Loucy (cell line): ENCODE measurements around the gene ZNF91.
"Not testable (repeated sequence)": the region's sequence is repeated elsewhere in the genome, so short reads cannot be mapped to it uniquely, and the experiment has no call there.

ENCODE experiments used
- H2AFZ ChIP-seq: fragments of 200-600 bp; sonication (generic); 2 replicates; pipeline ENCODE4 v1.6.0; 2016; ENCODE audit warnings: antibody characterized with exemption, mild to moderate bottlenecking, low read length, moderate library complexity
- H3F3A ChIP-seq: fragments of 200-600 bp; 2 replicates; pipeline ENCODE4 v1.6.0; 2016; ENCODE audit warnings: antibody characterized with exemption, low read depth, mild to moderate bottlenecking
- H3K27me3 ChIP-seq: fragments of 200-600 bp; sonication (generic); 2 replicates; pipeline ENCODE4 v1.6.1; 2014; ENCODE audit warnings: low read length, mild to moderate bottlenecking; ENCODE audit not compliant: insufficient read depth, poor library complexity, severe bottlenecking
- H3K36me3 ChIP-seq: fragments of 200-600 bp; sonication (generic); 2 replicates; pipeline ENCODE4 v1.6.1; 2016; ENCODE audit warnings: low read length; ENCODE audit not compliant: insufficient read depth
- H3K4me1 ChIP-seq: fragments of 200-600 bp; sonication (generic); 2 replicates; pipeline ENCODE4 v1.5.1; 2014; ENCODE audit warnings: low read length, mild to moderate bottlenecking; ENCODE audit not compliant: insufficient read depth, poor library complexity, severe bottlenecking
- H3K4me2 ChIP-seq: fragments of 200-600 bp; sonication (generic); 2 replicates; pipeline ENCODE4 v1.6.0; 2014; ENCODE audit warnings: antibody characterized with exemption, low read length, low read depth, mild to moderate bottlenecking; ENCODE audit not compliant: poor library complexity, severe bottlenecking
- H3K4me3 ChIP-seq: fragments of 200-600 bp; sonication (generic); 2 replicates; pipeline ENCODE4 v1.5.1; 2014; ENCODE audit warnings: low read length, mild to moderate bottlenecking, mixed read lengths; ENCODE audit not compliant: poor library complexity, severe bottlenecking
- H3K79me2 ChIP-seq: fragments of 200-600 bp; sonication (generic); 2 replicates; pipeline ENCODE4 v1.6.1; 2014; ENCODE audit warnings: low read length; ENCODE audit not compliant: insufficient read depth
- H3K9ac ChIP-seq: fragments of 200-600 bp; sonication (generic); 2 replicates; pipeline ENCODE4 v1.6.0; 2014; ENCODE audit warnings: mild to moderate bottlenecking, low read depth, low read length, moderate library complexity; ENCODE audit not compliant: poor library complexity, severe bottlenecking
- H3K9me2 ChIP-seq: fragments of 200-600 bp; sonication (generic); replicated peaks from 2 replicates; pipeline ENCODE4 v1.6.1; 2016; ENCODE audit warnings: low read depth, low read length, mixed read lengths
- H3K9me3 ChIP-seq: fragments of 200-600 bp; sonication (generic); 2 replicates; pipeline ENCODE4 v1.6.1; 2014; ENCODE audit warnings: mild to moderate bottlenecking, antibody characterized with exemption, low read length, low read depth; ENCODE audit not compliant: insufficient read depth
- H4K20me1 ChIP-seq: fragments of 200-600 bp; sonication (generic); 2 replicates; pipeline ENCODE4 v1.6.0; 2014; ENCODE audit warnings: antibody characterized with exemption, low read length, mild to moderate bottlenecking; ENCODE audit not compliant: insufficient read depth, poor library complexity, severe bottlenecking
- EZH2phosphoT487 ChIP-seq: fragments of 200-600 bp; IDR thresholded peaks from 2 replicates; pipeline ENCODE4 v1.6.1; 2018; ENCODE audit warnings: antibody characterized with exemption, mild to moderate bottlenecking, moderate library complexity, borderline replicate concordance
- TF ChIP-seq, protein P1 (sequence below): fragments of 200-600 bp; sonication (generic); conservative IDR thresholded peaks from 2 replicates; pipeline ENCODE4 v1.5.1; 2014; ENCODE audit warnings: mild to moderate bottlenecking, antibody characterized with exemption, low read length

ZNF91 gene

GRCh38 chr19:23304238-23304637, 91.0 kb downstream of the ZNF91 start:
- H3K4me3 ChIP-seq: no peak overlapping the region
- peaks cover 14% of the 10 kb centered on the region; the same call in 1 of the 2 replicates for H3K9me3 ChIP-seq
- no peak overlapping the region for H3K9ac ChIP-seq
- no peak overlapping the region for H2AFZ ChIP-seq
- H3K79me2 ChIP-seq: no peaks in the 10 kb centered on the region
- no peaks in the 10 kb centered on the region for H4K20me1 ChIP-seq
- H3K4me2 ChIP-seq: no peak overlapping the region
- H3K4me1 ChIP-seq: no peaks in the 10 kb centered on the region
- TF ChIP-seq, protein P1, sequence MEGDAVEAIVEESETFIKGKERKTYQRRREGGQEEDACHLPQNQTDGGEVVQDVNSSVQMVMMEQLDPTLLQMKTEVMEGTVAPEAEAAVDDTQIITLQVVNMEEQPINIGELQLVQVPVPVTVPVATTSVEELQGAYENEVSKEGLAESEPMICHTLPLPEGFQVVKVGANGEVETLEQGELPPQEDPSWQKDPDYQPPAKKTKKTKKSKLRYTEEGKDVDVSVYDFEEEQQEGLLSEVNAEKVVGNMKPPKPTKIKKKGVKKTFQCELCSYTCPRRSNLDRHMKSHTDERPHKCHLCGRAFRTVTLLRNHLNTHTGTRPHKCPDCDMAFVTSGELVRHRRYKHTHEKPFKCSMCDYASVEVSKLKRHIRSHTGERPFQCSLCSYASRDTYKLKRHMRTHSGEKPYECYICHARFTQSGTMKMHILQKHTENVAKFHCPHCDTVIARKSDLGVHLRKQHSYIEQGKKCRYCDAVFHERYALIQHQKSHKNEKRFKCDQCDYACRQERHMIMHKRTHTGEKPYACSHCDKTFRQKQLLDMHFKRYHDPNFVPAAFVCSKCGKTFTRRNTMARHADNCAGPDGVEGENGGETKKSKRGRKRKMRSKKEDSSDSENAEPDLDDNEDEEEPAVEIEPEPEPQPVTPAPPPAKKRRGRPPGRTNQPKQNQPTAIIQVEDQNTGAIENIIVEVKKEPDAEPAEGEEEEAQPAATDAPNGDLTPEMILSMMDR: no peak
- TF ChIP-seq EZH2phosphoT487: no peak
- H3K27me3 ChIP-seq: no peaks in the 10 kb centered on the region
- H3K9me2 ChIP-seq: no peaks in the 10 kb centered on the region
- H3F3A ChIP-seq: no peaks in the 10 kb centered on the region
- no peaks in the 10 kb centered on the region for H3K36me3 ChIP-seq

GRCh38 chr19:23294141-23294540, 101.1 kb downstream of the ZNF91 start:
- Histone ChIP-seq H3K4me1 (no peaks in the 10 kb centered on the region), H3K9me3 (no peaks in the 10 kb centered on the region)

GRCh38 chr19:23289966-23290365, 105.3 kb downstream of the ZNF91 start:
- H3K9ac ChIP-seq, H3K4me2 ChIP-seq, H3F3A ChIP-seq, H3K27me3 ChIP-seq, H2AFZ ChIP-seq, H3K4me1 ChIP-seq, H3K4me3 ChIP-seq, H3K9me3 ChIP-seq, H3K9me2 ChIP-seq, H3K36me3 ChIP-seq, H4K20me1 ChIP-seq, H3K79me2 ChIP-seq: not testable (repeated sequence)

More at GRCh38 chr19:23294141-23294540, 101.1 kb downstream of the ZNF91 start:
- H3F3A ChIP-seq: no peaks in the 10 kb centered on the region
- H3K9ac ChIP-seq: no peak overlapping the region
- H3K9me2 ChIP-seq: no peaks in the 10 kb centered on the region
- H4K20me1 ChIP-seq: no peaks in the 10 kb centered on the region
- H3K4me3 ChIP-seq: no peak overlapping the region
- TF ChIP-seq, protein P1: no peak
- no peak for TF ChIP-seq EZH2phosphoT487
- no peak overlapping the region for H3K4me2 ChIP-seq
- no peaks in the 10 kb centered on the region for H3K79me2 ChIP-seq
- H2AFZ ChIP-seq: no peak overlapping the region
- no peaks in the 10 kb centered on the region for H3K36me3 ChIP-seq
- H3K27me3 ChIP-seq: no peaks in the 10 kb centered on the region
